HG02623 (cell line): Measurements from ENCODE around the gene WDSUB1.

Experiments used
- ATAC-seq: cut with Tn5 transposase; IDR thresholded peaks from one replicate; pipeline ENCODE4 v1.9.1; 2021; ENCODE audit warnings: moderate library complexity; ENCODE audit not compliant: unreplicated experiment

The WDSUB1 gene

DNA sequence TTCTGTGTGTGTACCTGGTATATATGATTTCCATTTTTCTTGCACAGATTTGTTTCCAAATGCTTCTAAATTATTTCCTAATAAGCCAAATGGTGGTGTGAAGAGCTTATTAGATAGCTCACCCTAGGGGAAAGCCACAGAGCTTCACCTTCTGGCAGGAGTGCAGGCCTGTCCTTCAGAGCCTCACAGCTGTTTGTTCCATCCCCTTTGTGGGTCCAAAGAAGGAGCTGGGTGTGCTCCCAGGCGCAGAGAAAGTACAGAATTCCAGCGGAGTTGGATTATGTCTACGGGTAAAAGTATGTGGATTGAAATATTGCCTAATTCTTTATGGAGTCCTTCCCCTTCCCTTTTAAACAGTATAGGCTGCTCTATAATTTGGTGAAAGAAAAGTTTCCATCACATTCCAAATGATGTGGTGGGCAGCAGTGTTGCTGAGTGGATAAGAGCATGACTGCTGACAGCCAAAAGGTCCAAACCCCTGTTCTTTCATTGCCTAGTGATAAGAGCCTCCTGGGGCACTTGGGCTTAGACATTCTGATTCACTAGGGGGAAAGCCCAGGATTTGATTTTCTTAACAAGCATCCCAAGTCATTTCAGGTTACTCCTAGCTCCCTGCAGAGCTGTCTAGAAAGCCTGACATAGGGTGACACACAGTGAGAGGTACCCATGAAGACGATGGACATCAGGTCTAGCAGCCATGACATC lies 86.6 kb downstream of the WDSUB1 start:
- ATAC-seq, result no peak

DNA sequence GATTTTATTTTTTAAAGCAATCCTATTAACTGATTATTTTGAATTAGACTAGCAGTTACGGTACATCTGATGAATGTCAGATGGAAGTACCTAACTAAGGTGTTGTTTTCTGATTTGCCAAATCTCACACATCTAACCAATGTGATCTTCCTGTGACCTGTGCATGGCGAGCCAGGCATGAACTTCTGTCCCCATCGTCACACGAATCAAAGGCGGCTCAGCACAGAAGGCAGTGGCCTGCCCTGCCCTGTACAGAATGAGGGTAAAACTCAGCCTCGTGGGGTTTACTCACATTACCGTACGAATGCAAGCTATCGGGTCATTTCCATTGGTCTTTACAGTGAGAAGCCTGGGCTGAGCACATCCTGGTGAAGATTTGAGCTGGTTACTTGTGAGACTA lies 87.3 kb downstream of the WDSUB1 start:
- ATAC-seq, result no peak

DNA sequence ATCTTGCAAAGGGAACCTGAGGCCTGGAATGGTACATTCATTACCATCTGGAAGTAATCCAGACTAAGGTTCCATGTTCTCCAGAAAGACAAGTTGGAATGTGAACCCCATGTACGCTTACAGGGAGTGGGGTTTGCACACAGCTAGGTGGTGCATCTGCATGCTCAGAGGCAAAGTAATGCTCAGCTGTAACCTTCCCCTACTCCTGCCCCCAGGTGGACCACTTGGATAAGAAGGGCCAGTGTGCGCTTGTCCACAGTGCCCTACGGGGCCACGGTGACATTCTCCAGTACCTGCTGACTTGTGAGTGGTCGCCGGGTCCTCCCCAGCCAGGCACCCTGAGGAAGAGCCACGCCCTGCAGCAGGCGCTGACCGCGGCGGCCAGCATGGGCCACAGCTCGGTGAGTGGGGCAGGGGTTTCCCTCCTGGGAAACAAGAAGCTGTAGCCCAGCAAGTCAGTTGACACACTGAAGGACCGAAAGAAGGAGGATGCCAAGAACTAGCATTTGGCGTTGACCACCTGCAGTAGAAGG lies 90.0 kb downstream of the WDSUB1 start:
- no peak for ATAC-seq

DNA sequence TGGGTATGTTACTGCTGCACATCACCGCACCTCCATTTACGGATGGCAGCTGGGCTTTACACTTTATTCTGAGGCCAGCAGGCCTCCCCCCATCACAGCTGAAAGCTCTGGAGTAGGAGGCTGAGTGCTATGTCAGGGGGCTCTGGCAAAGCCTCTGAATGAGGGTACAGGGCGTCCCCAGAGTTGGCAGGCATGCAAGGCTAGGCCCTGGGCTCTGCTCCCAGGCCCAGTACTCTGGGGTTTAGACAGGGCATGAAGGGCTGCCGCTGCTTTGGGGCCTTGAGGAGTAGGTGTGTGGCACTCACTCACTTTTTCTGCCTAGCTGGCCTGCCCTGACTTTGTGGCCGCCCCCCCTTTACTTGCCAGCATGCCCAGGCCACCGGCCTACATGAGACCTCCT lies 90.8 kb downstream of the WDSUB1 start:
- no peak for ATAC-seq

DNA sequence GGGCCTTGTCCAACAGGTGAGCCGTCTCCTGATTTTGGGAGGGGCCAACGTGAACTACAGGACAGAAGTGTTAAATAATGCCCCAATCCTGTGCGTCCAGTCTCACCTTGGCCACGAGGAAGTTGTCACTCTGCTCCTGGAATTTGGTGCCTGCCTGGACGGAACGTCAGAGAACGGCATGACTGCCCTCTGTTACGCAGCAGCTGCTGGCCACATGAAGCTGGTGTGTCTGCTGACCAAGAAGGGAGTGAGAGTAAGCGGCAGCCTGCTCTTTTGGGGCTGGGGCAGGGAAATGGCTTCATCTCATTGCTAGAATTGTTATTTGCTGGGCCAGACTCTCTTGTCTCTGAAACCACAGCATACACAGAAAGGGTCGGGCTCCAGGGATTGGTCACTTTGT lies 92.3 kb downstream of the WDSUB1 start:
- ATAC-seq, result no peak

DNA sequence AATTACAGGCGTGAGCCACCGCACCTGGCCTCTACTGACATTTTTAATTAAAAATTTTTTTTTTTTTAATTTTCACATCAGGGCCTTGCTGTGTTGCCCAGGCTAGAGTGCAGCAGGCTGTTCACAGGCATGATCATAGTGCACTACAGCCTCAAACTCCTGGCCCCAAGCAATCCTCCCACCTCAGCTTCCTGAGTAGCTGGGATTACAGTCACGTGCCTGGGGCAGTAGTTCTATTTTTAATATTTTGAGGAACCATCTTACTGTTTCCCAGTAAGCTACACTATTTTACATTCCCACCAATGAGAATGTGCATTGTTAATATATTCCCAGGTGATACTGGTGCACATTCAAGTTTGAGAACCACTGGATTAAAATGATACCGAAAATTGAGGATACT lies 92.7 kb downstream of the WDSUB1 start:
- no peak for ATAC-seq

DNA sequence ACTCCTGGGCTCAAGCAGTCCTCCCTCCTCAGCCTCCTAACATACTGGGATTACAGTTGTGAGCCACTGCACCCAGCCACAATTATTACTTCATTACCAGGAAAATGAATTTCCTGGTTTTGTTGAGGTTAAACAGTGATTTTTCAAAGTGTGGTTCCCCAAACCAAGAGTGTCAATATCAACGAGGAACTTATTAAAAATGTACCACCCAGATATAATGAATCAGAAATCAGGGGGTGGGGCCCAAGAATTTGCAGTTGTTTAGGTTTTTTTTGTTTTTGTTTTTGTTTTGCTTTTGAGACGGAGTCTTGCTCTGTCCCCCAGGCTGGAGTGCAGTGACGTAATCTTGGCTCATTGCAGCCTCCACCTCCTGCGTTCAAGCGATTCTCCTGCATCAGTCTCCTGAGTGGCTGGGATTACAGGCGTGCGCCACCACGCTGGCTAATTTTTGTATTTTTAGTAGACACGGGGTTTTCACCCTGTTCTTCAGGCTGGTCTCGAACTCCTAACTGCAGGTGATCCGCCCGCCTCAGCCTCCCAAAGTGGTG lies 94.1 kb downstream of the WDSUB1 start:
- no peak for ATAC-seq

DNA sequence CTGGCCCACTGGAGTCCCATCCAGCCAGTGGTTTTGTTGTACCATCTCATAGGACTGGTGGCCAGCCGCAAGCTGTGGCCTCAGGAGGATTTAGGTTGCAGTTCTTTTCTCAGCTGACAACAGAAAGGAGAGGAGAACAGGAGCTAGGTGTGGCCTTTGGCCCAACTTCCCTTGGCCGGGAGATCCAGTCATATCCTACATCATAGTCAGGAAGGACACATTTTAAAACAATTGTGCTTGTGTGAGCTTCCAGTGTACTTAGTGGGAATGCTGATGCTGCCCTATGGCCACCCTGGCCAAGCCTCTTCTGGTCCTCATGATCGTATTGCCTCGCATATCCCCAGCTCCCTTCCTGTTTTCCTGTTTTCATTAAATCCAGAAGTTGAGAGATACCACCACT lies 98.1 kb downstream of the WDSUB1 start:
- ATAC-seq, result no peak

DNA sequence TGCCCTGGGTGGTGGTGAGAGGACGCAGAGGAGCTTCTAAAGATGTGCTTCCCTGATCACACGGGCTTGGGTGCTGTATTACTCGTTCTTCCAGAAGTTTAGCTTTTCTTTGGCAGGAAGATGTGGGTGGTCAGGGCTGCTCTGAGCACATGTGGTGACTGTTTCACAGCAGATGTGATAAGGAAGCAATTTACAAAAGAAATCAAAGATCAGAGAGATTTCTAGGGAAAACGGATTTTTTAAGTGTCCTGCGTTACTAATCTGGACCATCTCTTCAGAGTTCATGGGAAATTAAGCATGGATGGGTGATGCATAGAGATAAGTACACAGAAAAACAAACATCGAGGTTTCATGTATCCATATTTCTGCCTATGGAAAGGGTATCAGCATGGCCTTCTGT lies 99.4 kb downstream of the WDSUB1 start:
- ATAC-seq, result no peak

DNA sequence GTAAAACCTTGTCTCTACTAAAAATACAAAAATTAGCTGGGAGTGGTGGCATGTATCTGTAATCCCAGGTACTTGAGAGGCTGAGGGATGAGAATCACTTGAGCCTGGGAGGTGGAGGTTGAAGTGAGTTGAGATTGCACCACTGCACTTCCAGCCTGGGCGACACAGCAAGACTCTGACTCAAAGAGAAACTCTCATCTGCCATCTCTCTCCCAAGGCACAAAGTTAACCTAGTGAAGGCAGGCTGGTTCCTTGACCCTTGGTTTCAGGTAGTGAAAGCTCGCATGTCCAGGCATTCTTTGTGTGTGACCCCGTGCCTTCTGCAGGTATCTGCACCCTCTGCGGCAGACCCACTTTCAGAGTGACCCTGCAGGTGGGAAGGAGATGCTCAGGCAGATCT lies 100.0 kb downstream of the WDSUB1 start:
- ATAC-seq, result no peak
